K562 (cell line): ENCODE data around the gene TMEM205. TPM values are rescaled to one million over a fixed set of nuclear protein-coding genes. Genes with fewer than 3 reads are reported as not detected.

Experiments
- DACH1 ChIP-seq: fragments of 450-650 bp; IDR thresholded peaks from 2 replicates; pipeline ENCODE4 v1.6.1; 2018; ENCODE audit not compliant: partially characterized antibody
- ERF ChIP-seq: fragments of 450-650 bp; formaldehyde crosslinking; IDR thresholded peaks from 2 replicates; pipeline ENCODE4 v1.4.0; 2020; ENCODE audit warnings: mild to moderate bottlenecking, mixed read lengths
- IFI16 ChIP-seq: fragments of 250-450 bp; sonication (Bioruptor Pico); IDR thresholded peaks from 2 replicates; pipeline ENCODE4 v2.1.2; 2022; ENCODE audit warnings: mild to moderate bottlenecking, inconsistent platforms
- KDM1A ChIP-seq, 2 experiments: fragments of 450-650 bp; IDR thresholded peaks; 2 replicates each; pipeline ENCODE4 v1.6.1; 2016; ENCODE audit warnings: mild to moderate bottlenecking in 2 of 2
- KLF13 ChIP-seq: fragments of 450-650 bp; IDR thresholded peaks from 2 replicates; pipeline ENCODE4 v1.6.1; 2016; ENCODE audit warnings: missing genetic modification characterization, low read depth, mild to moderate bottlenecking, missing compliant biosample characterization, moderate library complexity, borderline replicate concordance
- L3MBTL2 ChIP-seq: fragments of 450-650 bp; IDR thresholded peaks from 2 replicates; pipeline ENCODE4 v1.6.1; 2016; ENCODE audit warnings: mild to moderate bottlenecking, moderate library complexity
- MAFK ChIP-seq: IDR thresholded peaks from 2 replicates; pipeline ENCODE4 v1.6.1; 2011; ENCODE audit warnings: low read length, improper control_type of control experiment
- MEIS2 ChIP-seq: fragments of 450-650 bp; IDR thresholded peaks from 2 replicates; pipeline ENCODE4 v1.6.1; 2014; ENCODE audit warnings: mild to moderate bottlenecking; ENCODE audit not compliant: partially characterized antibody
- NFYB ChIP-seq: IDR thresholded peaks from 2 replicates; pipeline ENCODE4 v1.6.1; 2011; ENCODE audit warnings: mild to moderate bottlenecking, moderate library complexity; ENCODE audit not compliant: insufficient read length; ENCODE audit errors: extremely low read depth
- NR1H2 ChIP-seq: sonication (generic); formaldehyde crosslinking; IDR thresholded peaks from 2 replicates; pipeline ENCODE4 v1.4.0; 2020; ENCODE audit warnings: mild to moderate bottlenecking, missing genetic modification reagents
- NR3C1 ChIP-seq: sonication (generic); formaldehyde crosslinking; IDR thresholded peaks from 2 replicates; pipeline ENCODE4 v1.8.1; 2022; ENCODE audit warnings: missing genetic modification reagents
- PHTF2 ChIP-seq: fragments of 250-450 bp; sonication (Bioruptor Pico); IDR thresholded peaks from 2 replicates; pipeline ENCODE4 v1.5.0; 2021; ENCODE audit warnings: mild to moderate bottlenecking
- PRMT5 ChIP-seq: sonication (generic); formaldehyde crosslinking; IDR thresholded peaks from 2 replicates; pipeline ENCODE4 v1.5.0; 2020; ENCODE audit warnings: missing genetic modification reagents
- SMAD2 ChIP-seq: fragments of 150-350 bp; IDR thresholded peaks from 2 replicates; pipeline ENCODE4 v1.6.1; 2014; ENCODE audit warnings: low read depth, mild to moderate bottlenecking, low read length
- SOX6 ChIP-seq: fragments of 450-650 bp; IDR thresholded peaks from 2 replicates; pipeline ENCODE4 v1.6.1; 2014; ENCODE audit warnings: mild to moderate bottlenecking
- THRAP3 ChIP-seq: fragments of 450-650 bp; IDR thresholded peaks from 2 replicates; pipeline ENCODE4 v1.6.1; 2016; ENCODE audit warnings: mild to moderate bottlenecking, inconsistent platforms, borderline replicate concordance
- ZNF140 ChIP-seq: fragments of 250-450 bp; sonication (Bioruptor Pico); IDR thresholded peaks from 2 replicates; pipeline ENCODE4 v1.8.0; 2021; ENCODE audit warnings: moderate library complexity, mild to moderate bottlenecking, inconsistent platforms
- ZNF175 ChIP-seq: fragments of 200-800 bp; sonication (Bioruptor generic); IDR thresholded peaks from 2 replicates; pipeline ENCODE4 v1.6.1; 2016; ENCODE audit warnings: low read depth, mild to moderate bottlenecking, missing genetic modification characterization, missing compliant biosample characterization
- ZNF263 ChIP-seq: sonication (generic); formaldehyde crosslinking; IDR thresholded peaks from 2 replicates; pipeline ENCODE4 v1.8.0; 2022; ENCODE audit warnings: mild to moderate bottlenecking, missing genetic modification reagents, borderline replicate concordance
- ZNF347 ChIP-seq: fragments of 450-650 bp; formaldehyde crosslinking; IDR thresholded peaks from 2 replicates; pipeline ENCODE4 v1.4.0; 2020; ENCODE audit warnings: low read depth, mild to moderate bottlenecking, moderate library complexity
- ZNF431 ChIP-seq: sonication (generic); formaldehyde crosslinking; IDR thresholded peaks from 2 replicates; pipeline ENCODE4 v1.8.0; 2022; ENCODE audit warnings: mild to moderate bottlenecking, missing genetic modification reagents
- polyA plus RNA-seq, 8 experiments: library from polyadenylated mRNA; depleted of rRNA in 4 of 8; stranded (reverse) in 5 of 8; unstranded in 3 of 8; fragments of >200 nt; fragmentation: Nextera tagmentation in 2 of 8; fragmentation: Illumina TruSeq in 1 of 8; extraction: Ambion mirVana in 2 of 8; extraction: Trizol in 1 of 8; gene quantifications; 2 replicates each; pipeline versions ENCODE4 v1.2.1 to v1.2.3, GENCODE V29; 2011 to 2014; ENCODE audit warnings: inconsistent platforms in 1 of 8, missing spikeins in 1 of 8
- total RNA-seq, 7 experiments: library from RNA; depleted of rRNA in 6 of 7; stranded (reverse); fragments of >200 nt in 6 of 7; fragmentation: Illumina TruSeq in 2 of 7; extraction: Trizol in 2 of 7; gene quantifications; 2 replicates each; pipeline versions ENCODE4 v1.2.1 to v1.2.3, GENCODE V29; 2011 to 2021; ENCODE audit warnings: low replicate concordance in 1 of 7
- TF ChIP-seq, protein P1 (sequence below): fragments of 450-650 bp; conservative IDR thresholded peaks from 2 replicates; pipeline ENCODE4 v1.6.1; 2016; ENCODE audit warnings: missing genetic modification characterization, low read depth, mild to moderate bottlenecking, missing compliant biosample characterization, moderate library complexity
- TF ChIP-seq, protein P2 (sequence below): IDR thresholded peaks from 2 replicates; pipeline ENCODE4 v1.6.1; 2016; ENCODE audit warnings: missing genetic modification characterization, missing compliant biosample characterization
- TF ChIP-seq, protein P3 (sequence below): sonication (generic); formaldehyde crosslinking; IDR thresholded peaks from 2 replicates; pipeline ENCODE4 v1.8.1; 2023; ENCODE audit warnings: mild to moderate bottlenecking, missing genetic modification reagents

The TMEM205 gene
- total and polyA plus RNA-seq, 9 of the 15 experiments (the other 6 are each of a cell fraction or from before 2014, with no cell fraction given) = 21.3 to 81.5 (median 44.1) TPM

DNA sequence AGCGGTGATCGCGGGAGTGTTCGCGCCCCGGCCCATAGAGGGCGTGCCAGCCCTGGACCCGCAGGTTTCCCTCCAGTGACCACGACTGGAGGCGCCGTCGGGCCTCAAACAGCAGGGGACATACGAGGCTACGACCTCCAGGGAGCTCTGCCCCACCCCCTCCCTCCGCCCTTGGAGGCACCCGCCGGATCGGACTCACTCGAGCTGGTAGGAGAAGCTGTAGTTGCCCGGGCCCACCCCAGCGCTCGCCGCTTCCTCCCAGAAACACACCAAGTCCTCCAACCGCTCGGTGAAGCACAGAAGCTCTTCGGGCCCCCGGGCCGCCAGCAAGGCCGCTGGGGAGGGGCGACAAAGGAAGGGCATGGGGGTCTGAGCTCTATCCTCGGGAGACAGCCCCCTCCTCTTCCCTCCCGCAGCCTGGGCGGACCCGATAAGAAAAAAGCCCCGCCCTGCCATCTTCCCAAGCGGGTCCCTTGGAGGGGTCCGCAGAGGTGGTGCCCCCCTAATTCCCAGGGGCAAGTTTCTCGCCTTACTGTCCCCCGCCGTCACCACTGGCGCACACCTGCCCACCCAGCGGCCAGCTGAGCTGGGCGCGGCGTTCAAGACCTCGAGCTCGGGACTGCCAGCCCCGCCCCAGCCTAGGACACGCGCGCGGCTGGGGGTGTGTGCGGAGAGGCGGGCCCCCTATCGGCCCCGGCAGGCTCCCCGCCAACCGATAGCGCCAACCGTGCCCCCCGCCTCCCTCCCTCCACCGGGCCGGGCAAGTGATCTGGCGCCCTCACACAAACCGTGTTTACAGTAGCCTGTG, 37.0 kb upstream of the TMEM205 start (continued):
- TF ChIP-seq SOX6 = peak; percentile 28; the same call in 1 of the 2 replicates
- TF ChIP-seq PHTF2 (CRISPR knock-in tag) = no peak
- no peak for TF ChIP-seq ZNF431 (CRISPR knock-in tag)
- TF ChIP-seq DACH1 = peak; percentile 67
- peak in 1 of 2 experiments; percentile 65; a peak in 1 of 4 replicates for TF ChIP-seq KDM1A (IDR thresholded peaks at IDR 0.05)
- no peak for TF ChIP-seq NR1H2 (CRISPR knock-in tag)
- no peak for TF ChIP-seq ZNF140 (CRISPR knock-in tag)
- TF ChIP-seq MEIS2 = no peak
- TF ChIP-seq THRAP3 = peak; percentile 58; the same call in 1 of the 2 replicates
- no peak for TF ChIP-seq ZNF175 (CRISPR knock-in tag)
- TF ChIP-seq, protein P1, sequence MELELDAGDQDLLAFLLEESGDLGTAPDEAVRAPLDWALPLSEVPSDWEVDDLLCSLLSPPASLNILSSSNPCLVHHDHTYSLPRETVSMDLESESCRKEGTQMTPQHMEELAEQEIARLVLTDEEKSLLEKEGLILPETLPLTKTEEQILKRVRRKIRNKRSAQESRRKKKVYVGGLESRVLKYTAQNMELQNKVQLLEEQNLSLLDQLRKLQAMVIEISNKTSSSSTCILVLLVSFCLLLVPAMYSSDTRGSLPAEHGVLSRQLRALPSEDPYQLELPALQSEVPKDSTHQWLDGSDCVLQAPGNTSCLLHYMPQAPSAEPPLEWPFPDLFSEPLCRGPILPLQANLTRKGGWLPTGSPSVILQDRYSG (tag) = no peak
- TF ChIP-seq L3MBTL2 = peak; percentile 88
- TF ChIP-seq, protein P2, sequence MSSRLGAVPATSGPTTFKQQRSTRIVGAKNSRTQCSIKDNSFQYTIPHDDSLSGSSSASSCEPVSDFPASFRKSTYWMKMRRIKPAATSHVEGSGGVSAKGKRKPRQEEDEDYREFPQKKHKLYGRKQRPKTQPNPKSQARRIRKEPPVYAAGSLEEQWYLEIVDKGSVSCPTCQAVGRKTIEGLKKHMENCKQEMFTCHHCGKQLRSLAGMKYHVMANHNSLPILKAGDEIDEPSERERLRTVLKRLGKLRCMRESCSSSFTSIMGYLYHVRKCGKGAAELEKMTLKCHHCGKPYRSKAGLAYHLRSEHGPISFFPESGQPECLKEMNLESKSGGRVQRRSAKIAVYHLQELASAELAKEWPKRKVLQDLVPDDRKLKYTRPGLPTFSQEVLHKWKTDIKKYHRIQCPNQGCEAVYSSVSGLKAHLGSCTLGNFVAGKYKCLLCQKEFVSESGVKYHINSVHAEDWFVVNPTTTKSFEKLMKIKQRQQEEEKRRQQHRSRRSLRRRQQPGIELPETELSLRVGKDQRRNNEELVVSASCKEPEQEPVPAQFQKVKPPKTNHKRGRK = no peak
- no peak; the same call in 1 of the 2 replicates for TF ChIP-seq ZNF263
- peak; percentile 60 for TF ChIP-seq KLF13 (tag)
- TF ChIP-seq, protein P3, sequence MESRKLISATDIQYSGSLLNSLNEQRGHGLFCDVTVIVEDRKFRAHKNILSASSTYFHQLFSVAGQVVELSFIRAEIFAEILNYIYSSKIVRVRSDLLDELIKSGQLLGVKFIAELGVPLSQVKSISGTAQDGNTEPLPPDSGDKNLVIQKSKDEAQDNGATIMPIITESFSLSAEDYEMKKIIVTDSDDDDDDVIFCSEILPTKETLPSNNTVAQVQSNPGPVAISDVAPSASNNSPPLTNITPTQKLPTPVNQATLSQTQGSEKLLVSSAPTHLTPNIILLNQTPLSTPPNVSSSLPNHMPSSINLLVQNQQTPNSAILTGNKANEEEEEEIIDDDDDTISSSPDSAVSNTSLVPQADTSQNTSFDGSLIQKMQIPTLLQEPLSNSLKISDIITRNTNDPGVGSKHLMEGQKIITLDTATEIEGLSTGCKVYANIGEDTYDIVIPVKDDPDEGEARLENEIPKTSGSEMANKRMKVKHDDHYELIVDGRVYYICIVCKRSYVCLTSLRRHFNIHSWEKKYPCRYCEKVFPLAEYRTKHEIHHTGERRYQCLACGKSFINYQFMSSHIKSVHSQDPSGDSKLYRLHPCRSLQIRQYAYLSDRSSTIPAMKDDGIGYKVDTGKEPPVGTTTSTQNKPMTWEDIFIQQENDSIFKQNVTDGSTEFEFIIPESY = peak; percentile 91
- no peak for TF ChIP-seq ZNF347
- TF ChIP-seq IFI16 (CRISPR knock-in tag) = no peak
- no peak for TF ChIP-seq SMAD2
- no peak for TF ChIP-seq NR3C1 (CRISPR knock-in tag)
- TF ChIP-seq NFYB = no peak
- no peak for TF ChIP-seq ERF (CRISPR knock-in tag)
- TF ChIP-seq PRMT5 (CRISPR knock-in tag) = no peak
- TF ChIP-seq MAFK = no peak
